Activated CD8-positive, alpha-beta memory T cell treated with anti-CD3 and anti-CD28 coated beads for 36 hours (primary cell): ENCODE data around the gene CPNE6. TPM values are rescaled to one million over a fixed set of nuclear protein-coding genes. Genes with fewer than 3 reads are reported as not detected.
"Not testable (repeated sequence)": the region's sequence is repeated elsewhere in the genome, so short reads cannot be mapped to it uniquely, and the experiment has no call there.

Source experiments
- CTCF ChIA-PET: fragments of 350-600 bp; sonication (Branson Sonifier 250); formaldehyde crosslinking; loops from one replicate; lab custom pipeline; 2021; ENCODE audit warnings: antibody characterized with exemption; lab: Charles Lee
- POLR2A ChIA-PET: fragments of 350-600 bp; sonication (Branson Sonifier 250); formaldehyde crosslinking; loops from one replicate; lab custom pipeline; 2021; ENCODE audit warnings: antibody characterized with exemption; lab: Charles Lee
- total RNA-seq, 2 experiments: library from RNA; stranded (reverse); gene quantifications; one replicate each; pipeline ENCODE4 v1.2.3, GENCODE V29; 2021

Gene CPNE6
- not detected for total RNA-seq

DNA sequence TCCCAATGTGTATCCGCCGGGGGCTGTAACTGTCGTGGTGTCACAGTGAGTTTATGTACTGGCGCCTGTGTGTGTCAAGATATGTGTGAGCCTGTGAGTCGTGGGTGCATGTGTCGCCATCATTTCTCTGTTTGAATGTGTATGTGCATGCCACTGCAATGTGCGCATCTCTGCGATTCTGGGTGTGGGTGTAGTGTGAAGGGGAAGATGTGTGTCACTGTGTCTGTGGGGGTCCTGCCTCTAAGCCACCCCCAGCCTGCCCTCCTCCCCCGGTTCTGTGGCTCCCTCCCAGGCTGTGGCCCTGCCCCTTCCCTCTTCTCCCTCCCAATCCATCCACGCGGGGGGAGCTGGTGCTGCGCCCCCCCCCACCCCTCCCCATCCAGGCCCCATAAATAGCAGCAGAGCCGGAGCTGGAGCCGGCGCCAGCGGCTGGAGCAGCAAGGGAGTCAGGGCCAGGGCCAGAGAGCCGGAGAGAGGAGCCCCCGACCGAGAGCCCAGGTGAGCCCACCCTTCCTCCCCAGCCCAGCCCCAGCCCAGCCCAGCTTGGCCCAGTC, at the start of gene CPNE6:
Gene CPNE6 (plus strand): TSS at position 419 of the 554 bp plus-strand sequence. CDS start 1,375 bp downstream, outside the sequence.
- POLR2A ChIA-PET, result interaction anchor here (0.6 to 1.5 kb wide), 2 partner anchors 9 to 17 kb away, joined by 3 to 4 read pairs; no protein-coding TSS in a partner anchor
- CTCF ChIA-PET, result interaction anchor here (1.0 to 2.4 kb wide), 5 partner anchors 13 to 37 kb away, joined by 3 to 8 read pairs (median 4); partner anchors contain the start of gene CARMIL3

DNA sequence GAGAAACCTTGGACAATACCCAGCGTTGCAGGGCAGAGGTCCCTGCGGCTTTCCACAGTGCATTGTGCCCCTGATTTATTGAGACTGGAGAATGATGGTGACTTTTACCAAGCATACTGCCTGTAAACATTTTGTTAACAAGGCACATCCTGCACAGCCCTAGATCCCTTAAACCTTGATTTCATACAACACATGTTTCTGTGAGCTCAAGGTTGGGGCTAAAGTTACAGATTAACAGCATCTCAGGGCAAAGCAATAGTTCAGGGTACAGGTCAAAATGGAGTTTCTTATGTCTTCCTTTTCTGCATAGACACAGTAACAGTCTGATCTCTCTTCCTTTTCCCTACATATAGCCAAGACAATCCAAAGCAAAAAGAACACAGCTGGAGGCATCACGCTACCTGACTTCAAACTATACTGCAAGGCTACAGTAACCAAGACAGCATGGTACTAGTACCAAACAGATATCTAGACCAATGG, 46.4 kb upstream of the CPNE6 start:
- POLR2A ChIA-PET, CTCF ChIA-PET: not testable (repeated sequence)

DNA sequence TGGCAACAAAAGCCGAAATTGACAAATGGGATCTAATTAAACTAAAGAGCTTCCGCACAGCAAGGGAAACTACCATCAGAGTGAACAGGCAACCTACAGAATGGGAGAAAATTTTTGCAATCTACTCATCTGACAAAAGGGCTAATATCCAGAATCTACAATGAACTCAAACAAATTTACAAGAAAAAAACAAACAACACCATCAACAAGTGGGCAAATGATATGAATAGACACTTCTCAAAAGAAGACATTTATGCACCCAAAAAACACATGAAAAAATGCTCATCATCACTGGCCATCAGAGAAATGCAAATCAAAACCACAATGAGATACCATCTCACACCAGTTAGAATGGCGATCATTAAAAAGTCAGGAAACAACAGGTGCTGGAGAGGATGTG, 41.7 kb upstream of the CPNE6 start:
- POLR2A ChIA-PET, CTCF ChIA-PET: not testable (repeated sequence)

DNA sequence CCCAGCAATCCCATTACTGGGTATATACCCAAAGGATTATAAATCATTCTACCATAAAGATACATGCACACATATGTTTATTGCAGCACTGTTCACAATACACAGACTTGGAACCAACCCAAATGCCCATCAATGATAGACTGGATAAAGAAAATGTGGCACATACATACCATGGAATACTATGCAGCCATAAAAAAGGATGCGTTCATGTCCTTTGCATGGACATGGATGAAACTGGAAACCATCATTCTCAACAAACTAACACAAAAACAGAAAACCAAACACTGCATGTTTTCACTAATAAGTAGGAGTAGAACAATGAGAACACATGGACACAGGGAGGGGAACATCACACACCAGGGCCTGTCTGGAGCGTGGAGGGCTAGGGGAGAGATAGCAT, 40.0 kb upstream of the CPNE6 start:
- POLR2A ChIA-PET, CTCF ChIA-PET: not testable (repeated sequence)

DNA sequence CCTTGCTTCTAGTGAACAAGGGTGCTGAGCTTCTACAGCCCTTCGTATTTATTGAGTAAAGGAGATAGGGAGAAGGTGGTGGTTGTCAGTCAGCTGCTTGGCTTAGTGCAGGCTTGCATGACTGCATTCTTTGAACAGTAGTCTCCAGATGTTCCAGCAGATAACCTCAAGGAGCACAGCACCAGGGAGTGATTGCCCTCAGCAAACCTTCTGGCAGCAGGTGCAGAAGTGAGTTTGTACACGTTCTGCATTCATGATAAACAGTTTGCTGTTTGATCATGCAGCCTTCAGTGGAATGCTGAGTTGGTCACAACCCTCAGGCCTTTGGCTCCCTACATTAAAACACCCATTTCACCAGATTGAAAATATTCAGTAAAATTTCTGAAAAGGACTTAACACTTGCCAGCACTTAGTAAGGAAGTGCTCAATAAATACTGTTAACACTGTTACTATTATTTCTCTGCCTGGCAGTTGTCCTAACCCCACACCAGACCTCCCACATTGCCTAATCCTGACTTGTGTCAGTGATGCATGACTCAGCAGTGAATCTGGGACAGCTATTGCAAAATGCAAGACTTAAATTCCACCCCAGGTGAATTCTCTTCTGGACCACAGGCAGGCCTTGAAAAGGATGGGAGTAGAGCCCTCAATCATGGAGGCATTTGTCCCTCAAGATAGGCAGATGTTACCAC, 38.5 kb upstream of the CPNE6 start:
- POLR2A ChIA-PET, result no interaction called here
- CTCF ChIA-PET, result no interaction called here

DNA sequence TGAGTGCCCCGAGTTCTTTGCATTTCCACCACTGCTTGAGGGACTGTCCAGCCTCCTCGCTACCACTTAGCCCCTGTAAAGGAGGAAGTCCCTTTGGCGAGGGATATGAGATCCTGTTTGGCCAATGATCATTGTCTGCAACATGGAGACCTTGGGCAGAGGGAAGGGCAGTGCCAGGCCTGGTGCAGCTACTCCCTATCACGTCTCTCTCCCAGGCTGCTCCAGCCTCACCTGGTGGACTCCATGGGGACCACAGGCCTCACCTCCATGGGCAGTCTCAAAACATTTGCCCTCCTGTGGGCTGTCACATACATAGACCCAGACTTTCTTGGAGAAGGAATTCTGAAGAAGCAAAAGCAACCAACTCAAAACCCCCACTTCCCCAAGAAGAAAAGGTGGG, 35.6 kb upstream of the CPNE6 start:
- POLR2A ChIA-PET, result interaction anchor here (0.9 kb wide), 1 partner anchor 46 kb away, joined by 3 read pairs; no protein-coding TSS in a partner anchor
- CTCF ChIA-PET, result interaction anchor here (0.9 to 1.0 kb wide), 2 partner anchors 59 to 73 kb away, joined by 3 to 6 read pairs; partner anchors contain the start of gene PCK2

DNA sequence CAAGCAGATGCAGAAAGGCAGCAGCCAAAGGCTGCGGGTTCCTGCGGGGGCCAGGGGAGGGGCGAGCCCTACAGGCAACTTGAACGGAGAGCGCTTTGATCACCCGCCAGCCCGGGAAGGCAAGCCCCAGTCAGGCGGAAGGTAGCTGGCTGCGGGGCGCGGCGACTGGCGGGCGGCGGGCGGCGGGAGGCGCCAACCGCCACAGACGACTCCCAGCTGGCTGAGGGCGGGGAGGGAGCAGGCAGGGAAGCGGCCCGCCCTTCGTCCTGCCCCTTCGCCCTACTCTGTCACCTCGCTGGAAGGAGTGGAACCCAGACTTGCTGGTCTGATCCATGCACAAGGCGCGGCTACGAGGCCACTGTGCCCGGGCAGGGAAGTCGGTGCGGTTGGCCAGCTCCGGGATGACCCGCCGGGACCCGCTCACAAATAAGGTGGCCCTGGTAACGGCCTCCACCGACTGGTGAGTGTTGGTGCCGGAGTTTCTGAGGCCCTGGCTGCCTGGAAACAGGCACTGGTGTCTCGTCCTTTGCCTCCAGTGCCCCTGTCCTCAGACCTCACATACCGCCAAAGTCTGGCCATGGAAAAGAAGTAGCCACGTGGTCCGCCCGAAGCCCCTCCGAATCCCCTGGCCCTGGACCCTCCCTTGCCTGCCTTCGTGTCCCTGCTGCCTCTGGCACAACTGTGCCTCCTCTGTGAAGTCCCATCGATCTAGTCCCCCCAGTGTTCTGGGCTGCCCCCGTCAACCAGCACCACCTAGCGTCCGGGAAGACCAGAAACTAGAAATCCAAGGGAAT, 35.0 kb upstream of the CPNE6 start:
- ChIA-PET CTCF (interaction anchor here (0.9 to 1.0 kb wide), 2 partner anchors 58 to 73 kb away, joined by 3 to 6 read pairs; partner anchors contain the start of gene PCK2), POLR2A (interaction anchor here (0.9 kb wide), 1 partner anchor 45 kb away, joined by 3 read pairs; no protein-coding TSS in a partner anchor)

DNA sequence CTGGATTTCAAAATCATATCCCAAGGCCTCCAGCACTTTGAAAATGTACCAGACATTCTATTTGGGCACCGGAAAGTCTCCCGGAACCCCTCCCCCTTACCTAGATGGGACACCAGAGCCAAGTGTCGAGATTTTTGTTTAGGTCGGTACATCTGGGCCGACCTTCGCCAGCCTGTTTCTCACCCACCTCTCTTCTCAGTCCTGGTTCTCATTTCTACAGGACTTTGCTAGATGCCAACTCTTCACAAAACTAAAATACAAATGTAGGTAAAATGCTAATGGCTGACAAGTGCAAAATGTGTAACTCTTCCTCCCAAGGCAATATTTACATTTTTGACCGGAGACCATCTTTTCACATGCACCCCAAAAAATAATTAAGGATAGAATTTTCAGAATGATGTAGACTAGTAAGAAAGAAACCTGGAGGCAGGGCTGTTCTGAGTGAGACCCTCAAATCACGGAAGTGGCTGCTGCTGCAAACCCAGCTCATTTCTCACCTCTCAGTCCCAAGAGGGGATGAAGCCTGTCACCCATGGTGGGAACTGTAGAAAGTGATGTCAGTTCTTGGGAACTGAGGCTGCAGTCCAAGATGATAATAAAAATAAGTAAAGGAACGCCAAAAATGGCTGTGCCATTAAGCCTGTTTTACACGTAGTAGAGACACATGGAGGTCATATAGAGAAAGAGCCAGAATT, 34.3 kb upstream of the CPNE6 start:
- POLR2A ChIA-PET, CTCF ChIA-PET: not testable (repeated sequence)

DNA sequence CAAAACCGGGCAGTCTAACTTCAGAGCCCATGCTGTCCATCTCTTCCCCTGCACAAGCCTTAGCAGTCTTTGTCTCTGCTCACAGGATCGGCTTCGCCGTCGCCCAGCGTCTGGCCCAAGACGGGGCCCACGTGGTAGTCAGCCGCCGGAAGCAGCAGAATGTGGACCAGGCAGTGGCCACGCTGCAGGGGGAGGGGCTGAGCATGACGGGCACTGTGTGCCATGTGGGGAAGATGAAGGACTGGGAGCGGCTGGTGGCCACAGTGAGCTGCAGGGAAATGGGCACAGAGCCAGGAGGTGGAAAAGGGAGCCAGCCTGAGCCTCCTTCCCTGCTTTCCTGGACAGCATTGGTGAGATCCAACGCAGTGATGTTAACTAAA, 33.7 kb upstream of the CPNE6 start:
- POLR2A ChIA-PET, result no interaction called here
- CTCF ChIA-PET, result no interaction called here

DNA sequence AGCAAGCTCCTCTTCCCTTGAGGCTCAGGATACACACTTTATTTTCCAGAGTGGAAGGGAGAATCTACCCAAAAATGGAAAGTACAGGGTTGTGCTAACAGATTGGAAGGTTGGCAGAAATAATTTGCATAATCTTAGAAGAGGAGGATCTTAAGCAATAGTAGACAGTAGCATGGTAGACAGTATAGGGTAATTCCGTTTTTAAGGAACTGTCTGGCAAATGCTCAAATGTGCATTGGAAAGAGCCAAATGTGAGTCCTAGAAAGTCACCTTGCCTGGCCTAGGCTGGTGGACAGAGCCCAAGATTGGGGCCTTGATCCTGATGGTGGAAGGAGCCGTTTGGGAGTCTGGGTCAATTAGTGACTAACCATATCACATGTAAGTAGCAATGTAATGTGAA, 32.7 kb upstream of the CPNE6 start:
- CTCF ChIA-PET, result no interaction called here
- POLR2A ChIA-PET, result no interaction called here

DNA sequence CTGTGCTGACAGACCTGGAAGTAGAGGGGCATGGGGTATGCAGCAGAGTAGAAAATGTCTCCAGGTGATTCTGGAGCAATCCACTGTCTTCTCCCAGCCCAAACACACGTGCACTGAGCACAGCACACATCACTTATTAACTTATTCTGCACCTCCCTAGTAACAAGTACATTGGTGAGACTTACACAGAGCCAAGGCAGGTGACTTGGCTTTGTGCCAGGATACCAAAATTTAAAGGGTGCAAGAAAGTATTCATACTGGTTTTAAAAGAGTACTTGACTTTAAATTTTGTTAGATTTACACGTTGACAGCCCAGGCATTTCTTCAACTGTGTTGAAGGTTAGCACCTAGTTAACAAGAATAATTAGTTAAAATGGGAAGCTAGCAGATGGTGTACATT, 30.7 kb upstream of the CPNE6 start:
- ChIA-PET CTCF (interaction anchor here (1.2 kb wide), 1 partner anchor 87 kb away, joined by 3 read pairs; the partner anchor contains the start of gene DHRS4), POLR2A (no interaction called here)

DNA sequence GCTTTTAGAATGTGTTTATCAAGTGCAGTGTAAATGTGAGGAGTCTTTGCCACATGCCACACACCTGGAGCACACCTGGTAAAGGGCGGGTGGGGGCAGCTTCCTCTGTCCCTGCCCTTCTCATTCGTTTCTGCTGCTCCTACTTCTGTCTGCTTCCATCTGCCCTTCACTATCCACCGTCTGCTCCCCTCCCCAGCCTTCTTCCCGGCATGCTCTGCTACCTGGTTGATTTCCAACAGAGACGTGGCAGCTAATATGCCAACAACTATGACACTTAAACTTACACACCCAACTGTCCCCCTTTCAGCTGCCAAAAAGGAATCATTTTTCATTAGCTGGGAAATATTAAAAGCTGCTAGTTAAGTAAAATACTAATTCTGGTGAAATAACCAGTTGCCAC, 28.6 kb upstream of the CPNE6 start:
- ChIA-PET CTCF (no interaction called here), POLR2A (no interaction called here)

DNA sequence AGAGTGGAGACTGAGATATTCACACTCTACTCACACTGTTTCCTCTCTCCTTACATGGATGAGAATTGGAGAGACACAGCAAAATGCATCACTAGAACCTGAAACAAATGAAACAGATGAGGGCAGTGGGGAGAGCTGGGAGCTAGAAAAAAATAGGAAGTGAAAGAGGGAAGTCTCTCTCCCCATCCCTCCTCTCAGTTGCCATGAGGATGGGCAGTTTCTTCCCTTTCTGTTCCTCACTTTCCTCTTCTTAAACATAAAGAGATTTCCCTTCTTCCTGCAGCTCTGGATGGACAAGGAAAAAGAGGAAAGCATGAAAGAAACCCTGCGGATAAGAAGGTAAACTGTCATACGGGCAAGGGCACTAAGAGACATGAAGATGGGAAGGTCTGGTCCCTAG, 22.4 kb upstream of the CPNE6 start:
- CTCF ChIA-PET, POLR2A ChIA-PET: not testable (repeated sequence)

DNA sequence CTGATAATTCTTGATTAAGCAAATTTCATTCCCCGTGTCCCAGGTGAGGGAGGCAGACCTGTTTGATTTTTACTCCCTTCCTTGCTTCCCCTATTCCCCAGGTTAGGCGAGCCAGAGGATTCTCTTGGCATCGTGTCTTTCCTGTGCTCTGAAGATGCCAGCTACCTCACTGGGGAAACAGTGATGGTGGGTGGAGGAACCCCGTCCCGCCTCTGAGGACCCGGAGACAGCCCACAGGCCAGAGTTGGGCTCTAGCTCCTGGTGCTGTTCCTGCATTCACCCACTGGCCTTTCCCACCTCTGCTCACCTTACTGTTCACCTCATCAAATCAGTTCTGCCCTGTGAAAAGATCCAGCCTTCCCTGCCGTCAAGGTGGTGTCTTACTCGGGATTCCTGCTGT, 20.6 kb upstream of the CPNE6 start:
- CTCF ChIA-PET, result interaction anchor here (1.5 to 1.9 kb wide), 2 partner anchors 40 to 57 kb away, joined by 4 to 5 read pairs; no protein-coding TSS in a partner anchor

DNA sequence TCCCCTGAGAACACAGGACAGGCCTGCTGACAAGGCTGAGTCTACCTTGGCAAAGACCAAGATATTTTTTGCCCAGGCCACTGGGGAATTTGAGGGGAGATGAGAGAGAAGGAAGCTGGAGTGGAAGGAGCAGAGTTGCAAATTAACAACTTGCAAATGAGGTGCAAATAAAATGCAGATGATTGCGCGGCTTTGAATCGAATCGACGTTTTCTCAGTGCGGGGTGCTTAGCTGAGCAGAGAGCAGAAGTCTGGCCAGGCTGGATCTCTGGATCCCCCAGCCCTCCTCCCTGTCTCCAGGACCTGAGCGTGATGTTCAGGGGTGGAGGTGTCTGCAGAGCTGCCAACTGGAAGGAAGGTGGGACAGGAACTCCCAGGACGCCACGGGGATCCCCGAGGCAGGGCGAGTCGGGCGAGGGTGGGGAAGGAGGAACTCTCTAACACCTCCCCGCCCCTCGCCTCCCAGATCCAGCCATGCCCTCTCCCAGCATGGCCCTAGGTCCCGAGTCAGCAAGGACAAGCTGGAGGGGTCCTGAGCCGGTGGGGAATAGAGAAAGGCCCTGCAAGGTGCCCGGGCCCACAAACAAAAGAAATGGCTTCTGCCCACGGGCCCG, 20.1 kb upstream of the CPNE6 start:
- CTCF ChIA-PET, result interaction anchor here (1.0 to 1.9 kb wide), 4 partner anchors 19 to 57 kb away, joined by 3 to 8 read pairs (median 4); no protein-coding TSS in a partner anchor
- POLR2A ChIA-PET, result interaction anchor here (1.3 to 2.4 kb wide), 2 partner anchors 31 to 44 kb away, joined by 5 to 6 read pairs; no protein-coding TSS in a partner anchor

More for the DNA sequence above, 20.6 kb upstream of the CPNE6 start:
- POLR2A ChIA-PET, result not testable (repeated sequence)

DNA sequence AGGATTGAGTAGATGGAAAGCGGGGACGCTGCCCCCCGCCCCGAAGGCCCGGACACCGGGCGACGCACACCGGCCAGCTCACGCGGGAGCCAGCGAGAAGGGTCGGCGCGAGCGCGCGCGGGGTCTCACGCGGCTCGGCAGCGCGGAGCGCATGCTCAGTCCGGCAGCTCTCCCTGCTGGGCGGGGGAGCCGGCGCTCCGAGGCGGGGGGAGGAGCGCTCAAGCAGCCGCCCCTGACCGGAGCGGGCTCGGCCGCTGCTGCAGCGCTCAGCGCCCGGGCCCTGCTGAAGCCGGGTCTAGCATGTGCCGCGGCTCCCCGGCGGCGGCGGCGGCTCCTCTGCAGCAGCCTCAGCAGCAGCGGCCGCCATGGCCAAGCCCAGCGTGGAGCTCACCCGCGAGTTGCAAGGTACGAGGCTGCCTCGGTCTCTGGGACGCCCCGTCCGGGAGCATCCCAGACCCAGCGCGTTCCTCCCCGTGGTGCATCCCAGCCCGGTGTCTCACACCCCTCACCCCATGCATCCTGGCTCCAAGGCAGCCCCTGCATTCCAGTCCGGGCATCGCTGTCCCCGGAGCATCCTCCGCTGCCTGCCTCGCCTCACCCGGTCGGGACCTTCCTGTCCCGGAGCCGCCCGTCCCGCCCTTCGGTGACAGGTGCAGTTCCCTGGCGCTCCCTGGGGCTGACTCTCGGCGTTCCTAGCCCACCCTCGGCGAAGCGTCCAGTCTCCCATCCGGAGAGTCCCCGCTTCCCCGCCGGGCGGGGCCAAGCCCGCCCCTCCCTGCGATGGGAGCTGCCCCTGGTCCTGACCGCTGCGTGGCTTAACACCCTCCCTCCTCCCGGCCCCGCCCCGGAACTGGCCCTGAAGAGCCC, 19.3 kb upstream of the CPNE6 start, which contains the start of gene CARMIL3:
Gene CARMIL3 (plus strand): TSS at position 221 of the 867 bp plus-strand sequence. CDS start 145 bp downstream, at position 366.
- POLR2A ChIA-PET, result interaction anchor here (1.3 to 2.4 kb wide), 3 partner anchors 30 to 62 kb away, joined by 4 to 6 read pairs (median 5); no protein-coding TSS in a partner anchor
- CTCF ChIA-PET, result interaction anchor here (0.7 to 1.9 kb wide), 7 partner anchors 18 to 56 kb away, joined by 3 to 8 read pairs (median 3); no protein-coding TSS in a partner anchor
